ENCODE results near the gene ADAM19.

The ADAM19 gene, protein sequence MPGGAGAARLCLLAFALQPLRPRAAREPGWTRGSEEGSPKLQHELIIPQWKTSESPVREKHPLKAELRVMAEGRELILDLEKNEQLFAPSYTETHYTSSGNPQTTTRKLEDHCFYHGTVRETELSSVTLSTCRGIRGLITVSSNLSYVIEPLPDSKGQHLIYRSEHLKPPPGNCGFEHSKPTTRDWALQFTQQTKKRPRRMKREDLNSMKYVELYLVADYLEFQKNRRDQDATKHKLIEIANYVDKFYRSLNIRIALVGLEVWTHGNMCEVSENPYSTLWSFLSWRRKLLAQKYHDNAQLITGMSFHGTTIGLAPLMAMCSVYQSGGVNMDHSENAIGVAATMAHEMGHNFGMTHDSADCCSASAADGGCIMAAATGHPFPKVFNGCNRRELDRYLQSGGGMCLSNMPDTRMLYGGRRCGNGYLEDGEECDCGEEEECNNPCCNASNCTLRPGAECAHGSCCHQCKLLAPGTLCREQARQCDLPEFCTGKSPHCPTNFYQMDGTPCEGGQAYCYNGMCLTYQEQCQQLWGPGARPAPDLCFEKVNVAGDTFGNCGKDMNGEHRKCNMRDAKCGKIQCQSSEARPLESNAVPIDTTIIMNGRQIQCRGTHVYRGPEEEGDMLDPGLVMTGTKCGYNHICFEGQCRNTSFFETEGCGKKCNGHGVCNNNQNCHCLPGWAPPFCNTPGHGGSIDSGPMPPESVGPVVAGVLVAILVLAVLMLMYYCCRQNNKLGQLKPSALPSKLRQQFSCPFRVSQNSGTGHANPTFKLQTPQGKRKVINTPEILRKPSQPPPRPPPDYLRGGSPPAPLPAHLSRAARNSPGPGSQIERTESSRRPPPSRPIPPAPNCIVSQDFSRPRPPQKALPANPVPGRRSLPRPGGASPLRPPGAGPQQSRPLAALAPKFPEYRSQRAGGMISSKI

DNA sequence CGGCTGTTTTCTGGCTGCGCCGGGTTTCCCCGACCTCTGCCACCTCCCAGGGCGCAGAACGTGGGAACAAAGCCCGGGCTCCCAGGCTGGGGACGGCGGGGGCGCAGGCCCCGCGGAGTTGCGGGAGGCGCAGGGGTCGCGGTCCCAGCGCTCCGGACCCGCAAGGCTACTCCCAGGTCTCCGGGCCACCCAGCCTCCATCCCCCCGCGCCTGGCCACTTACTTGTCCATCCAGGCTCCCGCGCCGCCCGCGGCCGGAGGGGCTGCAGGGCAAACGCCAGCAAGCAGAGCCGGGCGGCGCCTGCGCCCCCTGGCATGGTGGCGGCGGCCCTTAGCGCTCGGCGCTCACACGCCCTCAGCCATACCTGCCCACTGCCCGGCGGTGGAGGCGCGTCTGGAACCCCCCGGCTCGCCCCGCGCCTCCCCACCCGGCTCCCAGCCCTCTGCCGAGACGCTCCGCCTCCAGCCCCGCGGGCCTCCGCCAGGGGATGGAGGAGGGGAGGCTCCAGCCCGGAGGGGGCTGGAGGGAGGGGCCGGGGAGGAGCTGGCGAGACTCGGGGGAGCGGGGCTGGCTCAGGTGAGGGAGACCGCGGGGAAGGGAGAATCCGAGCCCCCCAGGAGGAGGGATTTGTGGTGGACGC lies at the start of gene ADAM19:
ADAM19 (minus strand) TSS at position 395 of the 640 bp plus-strand sequence; CDS start at position 316, 79 bp downstream.
- DNase-seq, result no peak

DNA sequence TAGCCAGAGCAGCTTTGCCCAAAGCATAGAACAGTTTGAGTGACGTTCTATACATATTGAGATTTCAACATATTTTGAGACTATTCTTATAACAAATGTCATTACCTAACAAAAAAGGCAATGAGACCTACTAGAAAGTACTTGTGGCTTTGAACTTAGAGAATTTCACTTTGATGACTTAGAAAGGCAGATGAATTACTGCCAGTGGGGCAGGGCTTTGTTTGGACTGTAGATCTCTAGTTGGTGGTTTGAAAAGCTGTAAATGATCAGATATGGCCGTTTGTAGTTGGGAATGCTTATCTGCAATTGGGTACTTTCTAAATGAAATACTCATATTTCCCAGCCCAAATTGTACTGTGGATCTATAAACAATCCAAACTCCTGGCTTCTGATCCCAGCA lies 48.6 kb upstream of the ADAM19 start:
- no peak for DNase-seq

DNA sequence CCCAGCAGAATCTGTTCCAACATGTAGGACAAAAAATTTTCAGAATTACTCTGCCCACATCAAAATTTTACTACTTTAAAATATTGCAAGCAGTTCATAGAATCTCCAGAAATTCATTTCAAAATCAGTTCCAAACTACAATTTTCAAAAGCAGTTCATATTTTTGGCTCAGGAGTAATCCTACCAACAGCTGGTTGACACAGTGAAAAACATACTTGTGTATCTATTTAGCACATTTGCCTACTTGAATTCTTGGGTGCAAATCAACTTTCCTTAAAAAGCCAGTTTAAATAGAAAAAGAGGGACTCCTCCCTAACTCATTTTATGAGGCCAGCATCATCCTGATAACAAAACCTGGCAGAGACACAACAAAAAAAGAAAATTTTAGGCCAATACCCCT lies 45.2 kb upstream of the ADAM19 start:
- DNase-seq, result peak in 1 of 2 donors; percentile 1

DNA sequence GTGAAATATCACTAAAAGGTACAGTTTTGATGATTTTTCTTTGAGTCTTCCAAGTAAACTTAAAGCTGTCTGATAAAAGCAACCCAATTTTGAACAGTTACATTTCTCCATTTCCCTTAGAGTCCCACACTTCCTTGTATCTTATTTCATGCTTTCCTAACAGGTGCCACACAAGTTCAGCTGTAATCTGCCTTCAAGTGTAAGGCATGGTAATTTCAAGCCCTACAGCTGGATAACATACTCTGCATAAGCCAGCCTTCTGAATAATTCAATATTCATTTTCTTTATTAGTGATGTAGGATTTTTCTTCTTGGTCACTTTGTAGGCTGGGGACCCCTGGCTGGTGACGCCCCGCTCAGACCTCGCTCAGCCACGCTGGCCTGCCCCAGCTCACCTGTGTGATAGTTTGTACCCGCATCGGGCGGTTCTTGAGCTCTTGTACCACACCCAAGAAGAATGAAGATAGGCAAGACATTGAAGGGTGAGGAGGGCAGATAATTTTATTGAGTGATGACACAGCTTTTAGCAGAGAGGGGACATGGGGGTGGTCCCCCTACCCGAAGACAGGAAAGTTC lies 42.7 kb upstream of the ADAM19 start:
- no peak for DNase-seq

DNA sequence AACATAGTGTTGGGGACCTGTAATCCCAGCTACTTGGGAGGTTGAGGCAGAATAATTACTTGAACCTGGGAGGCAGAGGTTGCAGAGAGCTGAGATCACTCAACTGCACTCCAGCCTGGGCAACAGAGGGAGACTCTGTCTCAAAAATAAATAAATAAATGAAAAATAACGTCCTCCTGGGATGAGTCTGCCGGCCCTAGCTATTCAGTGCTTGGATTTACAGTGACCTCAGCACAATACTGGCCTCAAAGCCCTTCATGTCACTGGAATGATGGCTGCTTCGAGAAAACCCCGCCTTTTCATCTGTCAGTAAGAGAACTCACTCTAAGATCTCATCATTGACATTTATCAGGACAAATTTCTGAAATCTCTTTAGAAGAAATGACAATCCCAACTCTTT lies 41.2 kb upstream of the ADAM19 start:
- DNase-seq, result no peak

DNA sequence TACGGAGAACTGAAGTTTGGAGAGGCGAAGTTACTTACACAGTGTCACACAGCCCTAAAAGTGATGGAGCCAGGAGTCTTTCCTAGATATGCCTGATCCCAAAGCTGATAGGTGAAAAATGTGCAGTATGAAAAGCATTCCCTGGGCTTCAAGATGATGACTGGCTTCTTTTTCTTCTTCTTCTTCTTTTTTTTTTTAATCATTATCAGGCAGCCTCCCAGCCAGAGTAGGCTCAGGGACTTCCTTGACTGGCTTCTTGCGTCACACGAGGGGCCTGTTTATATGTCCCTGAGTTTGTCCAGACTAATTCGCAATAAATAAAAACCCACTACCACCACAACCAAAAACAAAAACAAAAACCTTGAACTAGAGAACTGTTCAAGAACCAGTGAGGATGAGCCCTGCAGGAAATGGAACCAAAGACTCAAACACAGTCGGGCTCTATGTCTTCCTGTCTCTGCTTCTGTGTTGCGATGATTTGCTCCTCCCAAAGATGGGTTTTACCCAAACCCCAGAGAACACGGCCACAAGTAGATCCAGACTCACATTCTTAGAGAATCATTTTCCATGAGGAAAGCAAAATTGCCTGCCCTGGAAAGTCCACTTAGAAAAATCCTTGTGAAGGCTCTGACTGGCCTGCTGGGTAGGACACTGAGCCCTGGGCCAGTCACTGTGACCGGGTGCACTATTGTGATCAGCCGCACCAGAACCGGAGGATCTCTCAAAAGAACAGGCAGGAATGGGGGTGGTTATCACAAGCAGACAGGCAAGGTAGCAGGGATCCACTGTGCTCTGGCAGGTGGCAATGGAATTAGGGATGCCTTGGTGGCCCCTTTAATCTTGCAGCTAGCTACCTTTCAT lies 38.0 kb upstream of the ADAM19 start:
- no peak for DNase-seq

DNA sequence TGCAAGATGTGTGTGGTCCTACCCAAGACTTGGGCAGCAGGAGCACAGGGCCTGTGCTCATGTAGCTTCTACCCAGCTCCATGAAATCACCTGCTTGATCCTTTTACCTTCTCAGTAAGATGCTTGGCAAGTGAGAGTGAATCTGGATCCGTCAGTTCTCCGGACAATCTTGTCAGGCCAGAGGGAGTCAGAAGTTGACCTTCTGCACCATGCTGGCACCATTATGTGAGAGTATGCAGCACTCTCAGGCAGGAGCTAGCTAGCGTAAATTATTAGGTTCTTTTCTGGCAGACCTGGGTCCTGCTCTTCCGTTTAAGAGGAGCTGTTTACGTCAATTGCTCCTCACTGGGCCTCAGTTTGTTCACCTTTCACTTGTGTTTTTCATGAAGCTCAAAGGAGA lies 37.0 kb upstream of the ADAM19 start:
- no peak for DNase-seq

DNA sequence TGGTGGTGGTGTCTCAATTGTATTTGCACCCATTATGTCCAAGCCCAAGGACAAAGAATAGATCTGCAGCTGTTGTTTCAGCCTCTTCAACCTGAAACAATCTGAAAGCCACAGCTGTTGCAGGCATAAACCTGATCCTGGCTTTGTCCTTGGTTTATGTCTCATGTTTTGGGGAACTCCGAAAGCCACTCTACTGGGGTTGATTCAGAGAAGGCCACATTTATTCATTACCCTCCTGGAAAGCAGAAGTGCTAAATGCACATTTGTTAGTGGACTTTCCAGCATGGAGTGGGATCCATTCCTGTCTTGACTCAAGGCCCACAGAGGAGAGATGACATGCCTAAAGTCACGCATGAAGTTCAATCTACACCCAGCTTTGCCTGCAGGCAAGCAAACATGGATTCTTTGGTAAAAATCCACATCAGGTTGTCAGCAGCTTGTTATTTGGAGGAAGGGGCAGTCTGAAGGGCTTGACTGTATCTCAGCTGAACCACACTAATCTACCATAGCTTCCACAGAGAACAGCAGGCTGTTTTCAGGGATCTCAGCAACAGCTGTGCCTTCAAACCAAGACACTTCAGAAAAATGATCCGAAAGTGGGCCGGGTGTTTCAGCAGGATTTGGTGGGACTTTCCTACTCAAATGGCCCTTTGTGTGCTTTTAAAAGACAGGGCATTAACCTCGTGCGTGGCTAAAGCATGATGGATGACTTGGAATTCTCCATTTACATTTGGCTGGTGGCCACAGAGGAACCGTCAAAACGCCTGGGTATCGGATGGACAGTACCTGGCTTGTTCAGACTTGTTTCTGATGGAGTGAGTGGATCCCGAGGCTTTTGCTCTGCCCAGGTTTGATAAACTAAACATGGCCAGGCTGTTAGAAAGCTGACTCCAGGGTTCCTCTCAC lies 36.2 kb upstream of the ADAM19 start:
- no peak for DNase-seq

DNA sequence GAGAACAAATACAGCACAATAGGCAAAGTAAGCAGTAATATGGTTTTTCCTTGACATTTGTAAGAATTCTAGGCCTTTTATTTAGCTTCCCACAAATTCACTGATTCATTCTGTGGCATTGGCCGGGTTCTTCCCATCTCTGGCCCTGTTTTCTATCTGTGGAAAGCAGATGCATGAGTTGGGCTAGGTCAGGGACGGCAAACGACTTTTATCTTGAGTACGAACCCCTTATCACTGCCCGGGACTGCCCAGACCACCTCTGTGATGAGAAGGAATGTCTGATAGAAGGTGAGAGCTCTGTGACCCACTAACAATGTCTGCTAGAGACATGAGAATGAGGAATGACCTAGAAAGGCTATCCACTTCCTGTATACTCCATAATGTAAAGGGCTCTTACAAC lies 35.4 kb upstream of the ADAM19 start:
- DNase-seq, result no peak

DNA sequence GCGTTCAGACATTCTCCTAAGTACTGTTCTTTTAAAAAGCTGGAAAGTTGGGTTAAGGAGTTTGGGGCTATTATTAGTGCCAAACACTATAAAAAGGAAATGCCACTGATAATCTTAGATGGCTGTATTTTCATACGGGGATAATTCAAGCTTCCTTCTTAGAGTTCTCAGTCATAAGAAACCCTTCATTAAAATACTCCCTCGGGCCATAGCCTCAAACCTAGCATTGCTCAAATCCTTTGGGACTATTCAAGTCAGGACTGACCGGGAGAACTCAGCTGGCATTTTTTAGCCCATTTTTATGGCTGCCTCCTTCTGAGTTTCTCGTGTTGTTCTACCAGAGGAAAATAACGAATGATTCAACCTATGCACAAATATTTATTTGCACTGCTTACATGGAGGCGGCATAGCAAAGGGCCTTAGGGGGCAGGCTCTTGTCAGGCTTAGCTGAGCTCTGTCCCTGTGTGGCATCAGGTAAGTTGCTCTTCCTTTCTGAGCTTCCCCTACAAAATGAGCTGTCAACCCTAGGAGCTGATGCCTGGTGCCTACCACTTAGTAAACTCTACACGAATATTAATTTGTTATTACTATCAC lies 33.5 kb upstream of the ADAM19 start:
- DNase-seq, result no peak

DNA sequence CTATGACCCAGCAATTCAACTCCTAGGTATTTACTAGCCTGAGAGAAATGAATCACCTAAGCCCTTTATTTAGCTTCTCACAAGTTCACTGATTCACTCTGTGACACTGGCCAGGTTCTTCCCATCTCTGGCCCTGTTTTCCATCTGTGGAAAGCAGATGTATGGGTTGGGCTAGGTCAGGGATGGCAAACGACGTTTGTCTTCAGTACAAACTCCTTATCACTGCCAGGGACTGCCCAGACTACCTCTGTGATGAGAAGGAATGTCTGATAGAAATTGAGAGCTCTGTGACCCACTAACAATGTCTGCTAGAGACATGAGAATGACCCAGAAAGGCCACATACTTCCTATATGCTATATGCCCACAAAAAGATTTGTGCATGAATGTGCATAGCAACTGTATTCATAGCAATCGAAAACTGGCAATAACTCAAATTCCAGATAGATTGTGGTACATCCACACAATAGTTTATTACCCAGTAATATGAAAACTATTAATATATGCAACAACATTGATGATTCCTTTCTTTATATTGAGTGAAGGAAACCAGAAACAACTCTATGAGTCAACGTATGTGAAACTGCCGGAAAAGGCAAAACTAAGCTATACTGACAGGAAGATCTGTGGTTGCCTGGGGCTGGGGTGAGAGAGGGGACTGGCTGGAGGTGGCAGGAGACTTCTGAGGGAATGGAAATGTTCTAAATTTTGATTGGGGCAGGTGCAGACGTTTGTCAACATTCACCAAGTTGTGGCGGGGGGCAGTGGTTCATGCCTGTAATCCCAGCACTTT lies 32.0 kb upstream of the ADAM19 start:
- no peak for DNase-seq

DNA sequence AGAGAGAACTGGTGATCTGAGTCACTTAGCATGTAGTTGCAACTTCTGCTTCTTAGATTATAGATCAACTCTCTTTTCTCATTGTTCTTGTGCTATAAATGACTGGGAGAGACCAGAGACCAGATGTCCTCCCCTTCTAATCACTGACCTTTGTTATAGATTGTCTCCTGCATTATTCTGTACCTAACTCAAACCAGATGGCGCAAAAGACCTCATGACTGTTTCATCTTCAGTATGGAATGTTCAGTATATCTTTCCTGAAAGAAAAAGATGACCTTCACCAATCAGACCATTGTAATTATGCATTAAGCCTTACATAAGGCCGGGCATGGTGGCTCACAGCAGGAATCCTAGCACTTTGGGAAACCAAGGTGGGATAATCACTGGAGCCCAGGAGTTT lies 30.5 kb upstream of the ADAM19 start:
- no peak for DNase-seq

DNA sequence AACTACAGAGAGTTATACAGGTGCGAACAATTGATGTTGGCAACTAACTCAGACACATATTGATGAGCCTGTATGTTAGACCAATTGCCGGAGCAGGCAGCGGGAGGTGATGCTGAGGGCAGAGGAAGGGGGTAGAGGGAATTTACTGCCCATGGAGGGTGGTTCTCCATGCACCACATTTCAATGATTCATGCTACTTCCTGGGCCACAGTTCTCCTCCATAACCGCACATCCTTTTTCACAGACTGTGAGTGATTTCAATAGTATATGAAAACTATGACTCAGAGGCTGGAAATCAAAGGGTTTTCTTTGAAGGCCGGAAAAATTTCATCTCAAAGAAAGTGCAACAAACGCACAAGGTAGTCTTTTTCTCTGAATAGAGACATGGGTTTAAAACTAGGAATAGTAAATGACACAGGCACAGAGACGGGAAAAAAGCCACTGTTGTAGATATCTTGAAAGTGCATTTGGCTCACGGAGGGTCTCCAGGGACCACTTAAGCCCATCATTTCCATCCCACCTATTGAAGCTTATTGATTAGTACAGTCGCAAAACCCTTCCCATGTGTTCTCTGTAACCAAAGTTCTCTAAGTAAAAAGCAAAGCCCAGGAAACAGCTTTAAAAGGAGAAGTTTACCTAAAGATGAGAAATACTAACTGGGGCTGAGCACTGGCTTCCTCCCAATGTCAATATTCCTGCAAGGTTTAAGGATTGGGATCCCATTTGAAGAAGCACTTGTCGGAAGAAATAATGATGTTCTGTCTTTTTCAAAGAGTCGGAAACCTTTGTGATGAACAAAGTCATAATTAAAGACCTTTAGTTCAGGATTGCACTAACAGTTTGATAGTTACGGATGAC lies 28.0 kb upstream of the ADAM19 start:
- DNase-seq, result no peak

DNA sequence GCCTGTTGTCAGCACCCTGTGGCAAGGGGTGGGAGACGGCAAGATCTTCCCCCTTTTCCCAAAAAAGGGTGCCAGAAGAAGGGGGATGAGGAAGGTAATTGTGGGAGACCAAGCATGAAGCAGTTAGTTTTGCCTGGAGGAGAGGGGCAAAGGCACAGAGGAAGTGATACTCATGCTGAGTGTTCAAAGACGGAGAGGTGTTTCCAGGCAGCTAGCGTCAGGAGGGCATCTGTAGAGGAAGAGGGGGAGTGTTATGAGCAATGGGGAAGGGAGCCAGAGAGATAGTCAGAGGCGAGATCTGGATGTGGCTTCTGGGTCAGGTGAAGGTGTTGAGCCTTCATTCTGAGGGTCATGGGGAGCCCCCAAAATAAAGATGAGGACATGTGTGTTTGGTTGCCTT lies 26.9 kb upstream of the ADAM19 start:
- DNase-seq, result no peak

DNA sequence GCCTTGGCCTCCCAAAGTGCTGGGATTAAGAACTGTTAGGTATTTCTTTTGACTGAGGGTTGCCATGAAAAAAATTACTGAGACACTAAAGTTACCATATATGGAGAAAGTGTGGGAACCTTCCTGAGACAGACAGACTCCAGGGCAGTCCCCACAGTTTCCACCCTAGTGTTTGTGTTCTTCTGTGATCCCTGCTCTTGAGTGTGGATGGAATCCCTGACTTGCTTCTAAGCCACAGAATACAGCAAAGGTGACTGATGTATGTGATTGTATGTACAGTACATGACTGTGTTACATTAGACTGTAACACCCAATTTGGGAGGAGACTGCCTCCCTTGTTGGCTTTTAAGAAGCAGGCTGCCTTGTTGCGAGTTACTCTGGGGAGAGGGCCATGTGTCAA lies 24.7 kb upstream of the ADAM19 start:
- no peak for DNase-seq

DNA sequence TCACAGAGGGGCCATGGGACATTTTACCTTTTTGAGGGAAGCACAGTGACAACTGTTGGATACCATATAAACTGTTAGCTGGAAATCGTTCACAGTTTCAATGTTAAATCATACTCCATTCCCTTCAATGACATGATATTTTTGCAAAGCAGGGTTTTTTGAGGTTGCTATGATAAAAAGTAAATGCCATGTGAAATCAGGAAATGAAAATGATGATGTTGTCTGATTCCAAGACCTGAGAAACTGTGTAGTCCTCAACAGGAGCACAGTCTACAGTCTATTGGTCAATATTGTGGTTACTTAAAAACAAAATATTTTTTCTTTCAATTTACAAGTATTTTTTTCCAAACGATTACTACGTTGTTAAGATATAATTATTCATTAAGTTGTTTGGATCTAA lies 24.0 kb upstream of the ADAM19 start:
- no peak for DNase-seq

DNA sequence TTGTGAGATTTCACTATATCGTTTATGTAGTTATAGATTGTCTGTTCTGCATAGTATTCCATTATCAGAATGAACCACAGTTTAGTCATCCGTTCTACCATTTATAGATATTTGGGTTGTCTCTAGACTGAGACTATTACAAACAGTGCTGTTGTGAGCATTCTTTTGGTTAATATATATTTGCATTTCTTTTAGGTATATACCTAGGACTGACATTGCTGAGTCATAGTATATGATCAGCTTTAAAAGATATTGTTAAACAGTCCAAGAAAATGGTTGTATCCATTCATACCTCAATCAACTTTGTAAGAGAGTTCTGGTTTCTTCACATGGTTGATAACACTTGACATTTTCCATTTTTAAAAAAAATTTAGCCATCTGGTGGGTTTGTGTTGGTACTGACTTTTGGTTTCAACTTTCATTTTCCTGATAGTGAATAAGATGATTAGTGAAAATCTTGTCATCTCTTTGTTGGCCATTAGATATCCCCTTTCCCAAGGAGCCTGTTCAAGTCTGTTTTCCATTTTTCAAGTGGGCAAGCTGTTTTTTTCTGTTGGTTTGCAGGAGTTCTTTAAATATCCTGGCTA lies 22.9 kb upstream of the ADAM19 start:
- no peak for DNase-seq

DNA sequence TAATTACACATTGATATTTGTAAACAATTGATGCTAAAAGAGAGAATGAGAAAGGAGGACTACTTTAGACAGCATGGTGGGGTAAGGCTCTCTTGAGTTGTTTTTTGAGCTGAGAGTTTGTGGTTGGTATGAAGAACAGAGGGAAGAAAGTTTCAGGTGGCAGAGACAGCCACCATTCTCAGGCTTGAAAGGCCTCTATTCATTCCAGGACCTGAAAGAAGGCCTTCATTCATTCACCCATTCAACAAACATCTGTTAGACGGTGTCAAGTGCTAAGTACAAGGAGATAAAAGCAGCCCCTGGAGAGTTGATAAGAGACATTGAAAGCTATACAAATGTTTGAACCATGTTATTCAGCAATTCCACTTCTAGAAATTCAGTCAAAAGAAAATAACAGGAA lies 21.7 kb upstream of the ADAM19 start:
- DNase-seq, result no peak

Data from hippocampal formation (tissue), 2 donors.